ENCODE measurements around the gene C12orf75.

DNA sequence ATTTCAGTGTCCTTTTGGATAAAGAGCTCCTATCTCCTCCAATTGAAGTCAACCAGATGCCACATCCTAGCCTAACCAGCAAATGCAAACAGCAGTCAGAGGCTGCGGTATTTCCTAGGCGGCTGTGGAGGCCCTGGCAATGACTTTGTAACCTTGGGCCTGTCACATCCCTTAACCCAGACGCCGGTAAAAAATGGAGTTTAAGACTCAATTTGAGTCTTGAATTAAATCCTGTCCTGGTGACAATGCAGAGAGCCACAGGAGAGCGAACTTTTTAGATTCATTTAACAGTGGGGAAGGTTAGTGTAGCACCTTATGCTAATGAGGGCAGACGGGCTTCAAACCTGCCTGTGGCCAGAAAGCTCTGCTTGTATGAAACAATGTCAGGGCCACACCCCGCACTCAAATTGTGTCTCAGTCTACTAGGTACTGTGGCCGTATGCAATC, 1.3 kb downstream of the C12orf75 start:
- TF ChIP-seq RBFOX2 (IDR thresholded peaks at IDR 0.05; ENCODE audit: low read depth, low read length) (no peak), MAZ (IDR thresholded peaks at IDR 0.05; ENCODE audit: borderline replicate concordance, low read depth, low read length) (no peak), MAZ (CRISPR knock-in tag; IDR thresholded peaks at IDR 0.05; ENCODE audit: low read depth) (no peak), CTCF (CRISPR knock-in tag; IDR thresholded peaks at IDR 0.05) (no peak), PRPF4 (IDR thresholded peaks at IDR 0.05; ENCODE audit: low read depth, low read length, poor library complexity, severe bottlenecking) (no peak), JDP2 (CRISPR knock-in tag; IDR thresholded peaks at IDR 0.05; ENCODE audit: borderline replicate concordance) (no peak), TAF1 (CRISPR knock-in tag; IDR thresholded peaks at IDR 0.05) (no peak), ETV6 (CRISPR knock-in tag; conservative IDR thresholded peaks at IDR 0.05) (no peak), ATF3 (CRISPR knock-in tag; IDR thresholded peaks at IDR 0.05) (no peak)

All from HepG2 (cell line).